Activated naive CD8-positive, alpha-beta T cell treated with anti-CD3 and anti-CD28 coated beads, Interleukin-2, amount 10 ng/mL, durations not matched to agents 7 days and 5 days (primary cell): ENCODE results near the gene IRS2. TPM values are rescaled to one million over a fixed set of nuclear protein-coding genes. Genes with fewer than 3 reads are reported as not detected.

Experiments
- ATAC-seq: fragments of 150-1000 bp; cut with Tn5 transposase; one replicate; pipeline ENCODE4 v1.10.0; 2021; ENCODE audit warnings: low read depth, moderate library complexity
- POLR2A ChIA-PET: fragments of 350-600 bp; sonication (Branson Sonifier 250); formaldehyde crosslinking; loops from one replicate; lab custom pipeline; 2021; ENCODE audit warnings: antibody characterized with exemption; lab: Charles Lee
- DNase-seq: peaks from one replicate; pipeline ENCODE4 v3.0.0; 2021
- H3K27ac Mint-ChIP-seq: one replicate; pipeline ENCODE4 v1.8.0; 2022; ENCODE audit warnings: mild to moderate bottlenecking, mixed read lengths
- H3K27me3 Mint-ChIP-seq: one replicate; pipeline ENCODE4 v1.8.0; 2022; ENCODE audit warnings: mild to moderate bottlenecking, moderate library complexity, mixed read lengths
- H3K36me3 Mint-ChIP-seq: one replicate; pipeline ENCODE4 v1.8.0; 2021; ENCODE audit warnings: mild to moderate bottlenecking, mixed read lengths
- H3K4me1 Mint-ChIP-seq: one replicate; pipeline ENCODE4 v1.8.0; 2021; ENCODE audit warnings: mixed read lengths
- H3K4me3 Mint-ChIP-seq: one replicate; pipeline ENCODE4 v1.8.0; 2022; ENCODE audit warnings: mild to moderate bottlenecking, moderate library complexity, mixed read lengths
- H3K9me3 Mint-ChIP-seq: one replicate; pipeline ENCODE4 v1.8.0; 2021; ENCODE audit warnings: mixed read lengths
- total RNA-seq, 2 experiments: library from RNA; stranded (reverse); gene quantifications; one replicate each; pipeline ENCODE4 v1.2.3, GENCODE V29; 2021

IRS2 gene
- total RNA-seq, 2 experiments from 2014 or later = 5.3 to 5.5 TPM

DNA sequence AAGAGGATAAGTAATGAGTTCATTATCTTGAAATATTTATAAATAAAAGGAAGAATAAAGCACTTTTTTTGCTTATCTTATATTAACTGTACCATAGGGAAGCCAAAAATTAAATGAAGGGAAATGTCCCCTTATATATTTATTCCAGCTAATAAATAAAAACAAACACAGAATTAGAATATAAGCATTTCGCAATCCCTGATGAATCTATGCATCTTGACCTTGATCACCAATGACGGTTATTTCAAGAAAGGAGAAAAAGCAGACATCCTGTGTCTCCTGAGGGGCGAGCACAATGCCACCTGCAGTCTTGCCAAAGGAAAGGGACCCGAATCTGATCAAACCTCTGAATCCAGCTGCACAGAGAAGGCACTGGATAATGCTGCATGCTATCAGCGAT is 29.3 kb upstream of the IRS2 start:
- Mint-ChIP-seq H3K27me3 (peaks cover 5% of the 10 kb centered on the region), H3K36me3 (no peaks in the 10 kb centered on the region), H3K27ac (no peak overlapping the region), H3K4me1 (no peaks in the 10 kb centered on the region), H3K4me3 (no peak overlapping the region), H3K9me3 (no peaks in the 10 kb centered on the region)
- POLR2A ChIA-PET = no interaction called here
- ATAC-seq (no peak), DNase-seq (no peak)

DNA sequence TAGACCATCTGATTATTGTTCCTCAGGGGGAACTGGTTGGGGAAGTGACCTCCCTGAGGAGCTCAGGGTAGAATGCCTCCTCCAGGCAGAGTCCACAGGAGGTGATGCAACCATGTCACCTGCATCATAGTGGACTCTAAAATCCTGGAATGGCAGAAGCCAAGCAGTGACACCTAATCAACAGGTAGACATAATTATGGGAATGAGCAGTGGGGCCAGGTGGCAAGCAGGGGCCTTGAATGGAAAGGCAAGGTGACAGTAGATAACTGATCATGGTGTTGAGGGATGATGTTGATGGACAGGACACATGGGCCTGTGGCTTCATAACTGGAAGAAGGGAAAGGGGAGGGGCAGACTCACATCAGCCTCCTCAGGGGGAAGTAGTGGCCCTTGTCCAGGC is 27.3 kb upstream of the IRS2 start:
- Mint-ChIP-seq H3K27me3 (peaks cover 3% of the 10 kb centered on the region), H3K9me3 (no peaks in the 10 kb centered on the region), H3K4me3 (no peak overlapping the region), H3K27ac (no peak overlapping the region), H3K36me3 (no peaks in the 10 kb centered on the region), H3K4me1 (no peaks in the 10 kb centered on the region)
- ATAC-seq (no peak), DNase-seq (no peak)
- POLR2A ChIA-PET = no interaction called here

DNA sequence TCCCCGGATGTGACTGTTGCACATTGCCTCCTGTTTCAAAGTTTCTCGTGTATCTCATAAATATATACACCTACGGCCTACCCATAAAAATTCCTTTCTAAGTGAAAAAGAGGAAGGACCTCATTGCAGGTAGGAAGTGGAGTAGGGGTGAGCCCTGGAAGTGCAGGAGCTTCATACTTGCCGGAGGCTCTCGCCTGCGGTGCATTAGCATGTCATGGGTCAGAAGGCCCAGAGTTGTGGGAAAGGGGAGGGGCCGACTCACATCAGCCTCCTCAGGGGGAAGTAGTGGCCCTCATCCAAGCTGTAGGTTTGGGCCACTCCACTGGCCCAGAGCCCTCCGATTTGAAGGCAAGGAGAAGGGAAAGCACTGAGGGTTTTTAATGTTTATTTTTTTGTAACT is 26.0 kb upstream of the IRS2 start:
- ATAC-seq = no peak
- H3K36me3 Mint-ChIP-seq = no peaks in the 10 kb centered on the region
- H3K9me3 Mint-ChIP-seq = no peaks in the 10 kb centered on the region
- H3K27me3 Mint-ChIP-seq = no peaks in the 10 kb centered on the region
- DNase-seq = no peak
- H3K27ac Mint-ChIP-seq = no peak overlapping the region
- POLR2A ChIA-PET = no interaction called here
- no peaks in the 10 kb centered on the region for H3K4me1 Mint-ChIP-seq
- no peak overlapping the region for H3K4me3 Mint-ChIP-seq

DNA sequence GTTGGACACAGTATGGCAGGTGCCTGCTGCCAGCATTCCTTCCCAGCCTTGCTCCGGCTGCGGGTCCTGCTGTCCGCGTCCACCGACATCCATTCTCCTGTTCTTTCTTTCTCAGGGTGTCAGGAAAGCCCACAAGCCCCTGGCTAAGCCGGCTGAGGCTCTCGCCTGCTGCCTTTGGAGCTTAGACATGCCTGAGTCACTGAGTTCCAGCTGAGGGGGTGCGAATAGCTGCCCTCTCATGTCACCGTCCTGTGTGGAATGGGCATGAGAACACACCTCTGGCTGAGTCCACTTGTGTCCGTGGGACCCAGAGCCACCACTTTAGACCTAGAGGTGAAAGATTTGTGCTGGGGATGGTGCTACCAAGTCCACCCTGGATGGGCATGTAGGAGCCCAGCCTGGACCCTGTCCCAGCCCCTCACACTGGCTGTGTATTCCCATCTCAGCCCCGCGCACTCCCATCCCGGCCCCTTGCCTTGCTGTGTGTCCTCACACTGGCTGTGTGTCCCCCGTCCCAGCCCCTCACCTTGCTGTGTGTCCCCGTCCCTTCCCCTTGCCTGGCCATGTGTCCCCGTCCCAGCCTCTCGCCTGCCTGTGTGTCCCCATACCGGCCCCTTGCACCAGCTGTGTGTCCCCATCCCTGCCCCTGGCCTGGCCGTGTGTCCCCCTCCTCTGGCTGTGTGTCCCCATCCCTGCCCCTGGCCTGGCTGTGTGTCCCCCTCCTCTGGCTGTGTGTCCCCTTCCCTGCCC is 24.6 kb upstream of the IRS2 start:
- H3K4me1 Mint-ChIP-seq = no peaks in the 10 kb centered on the region
- ATAC-seq = no peak
- POLR2A ChIA-PET = no interaction called here
- no peak for DNase-seq
- H3K27ac Mint-ChIP-seq = no peak overlapping the region
- H3K27me3 Mint-ChIP-seq = no peaks in the 10 kb centered on the region
- H3K9me3 Mint-ChIP-seq = no peaks in the 10 kb centered on the region
- no peaks in the 10 kb centered on the region for H3K36me3 Mint-ChIP-seq
- H3K4me3 Mint-ChIP-seq = no peak overlapping the region

DNA sequence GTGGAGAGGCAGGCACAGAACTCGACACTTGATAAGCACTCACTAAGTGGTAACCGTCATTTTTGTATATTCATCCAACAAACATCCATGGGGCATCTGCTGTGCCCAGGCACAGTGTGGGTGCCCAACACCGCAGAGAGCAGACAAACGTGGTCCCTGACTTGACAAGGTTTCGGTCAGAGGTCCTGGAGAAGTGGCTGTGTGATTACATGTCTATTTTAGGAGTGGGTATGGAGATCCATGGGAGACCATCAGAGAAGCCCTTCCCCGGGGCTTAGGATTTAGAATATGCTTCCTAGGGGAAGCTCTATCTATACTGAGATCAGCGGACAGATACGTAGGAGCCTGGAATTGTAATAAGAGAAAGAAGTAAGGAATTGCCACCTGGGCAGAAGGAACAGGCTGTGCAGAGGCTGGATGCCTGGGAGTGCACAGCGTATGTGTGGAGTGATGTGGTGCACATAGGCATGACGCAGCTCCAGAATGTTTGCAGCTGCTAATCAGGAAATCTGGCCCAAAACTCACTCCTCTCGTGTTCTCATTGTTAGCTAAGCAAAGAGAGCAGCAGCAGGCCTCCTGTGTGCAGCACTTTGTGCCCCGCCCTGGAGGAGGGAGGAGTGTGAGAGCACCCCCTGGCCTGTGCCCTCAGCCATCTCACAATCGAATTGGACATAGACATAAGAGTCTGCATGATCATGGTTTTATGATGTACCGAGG is 23.0 kb upstream of the IRS2 start:
- Mint-ChIP-seq H3K36me3 (no peaks in the 10 kb centered on the region), H3K4me1 (no peaks in the 10 kb centered on the region), H3K27ac (no peak overlapping the region), H3K27me3 (peaks cover 6% of the 10 kb centered on the region), H3K9me3 (no peaks in the 10 kb centered on the region), H3K4me3 (no peak overlapping the region)
- DNase-seq (no peak), ATAC-seq (no peak)
- POLR2A ChIA-PET = no interaction called here

DNA sequence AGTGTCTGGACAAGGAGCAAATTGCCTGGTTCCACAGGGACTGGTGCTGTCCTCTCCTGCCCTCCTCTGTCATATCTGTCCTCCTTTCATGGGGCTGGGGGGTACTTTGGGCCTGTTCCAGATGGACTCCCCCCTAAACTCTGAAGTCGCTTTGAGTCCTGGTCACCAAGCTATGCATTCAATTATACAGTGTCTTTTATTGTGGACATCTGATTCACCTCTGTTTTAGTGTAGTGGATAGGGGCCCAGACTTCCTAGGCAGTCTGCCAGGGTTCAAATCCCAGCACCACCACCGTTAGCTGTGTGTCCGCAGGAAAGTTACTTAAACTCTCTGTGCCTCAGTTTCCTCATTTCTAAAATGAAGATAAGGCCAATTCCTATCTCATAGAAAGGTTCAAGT is 21.0 kb upstream of the IRS2 start:
- Mint-ChIP-seq H3K4me3 (no peak overlapping the region), H3K4me1 (no peaks in the 10 kb centered on the region), H3K9me3 (no peaks in the 10 kb centered on the region), H3K27me3 (peaks cover 11% of the 10 kb centered on the region), H3K27ac (no peak overlapping the region), H3K36me3 (no peaks in the 10 kb centered on the region)
- DNase-seq = no peak
- ATAC-seq = no peak
- POLR2A ChIA-PET = no interaction called here

DNA sequence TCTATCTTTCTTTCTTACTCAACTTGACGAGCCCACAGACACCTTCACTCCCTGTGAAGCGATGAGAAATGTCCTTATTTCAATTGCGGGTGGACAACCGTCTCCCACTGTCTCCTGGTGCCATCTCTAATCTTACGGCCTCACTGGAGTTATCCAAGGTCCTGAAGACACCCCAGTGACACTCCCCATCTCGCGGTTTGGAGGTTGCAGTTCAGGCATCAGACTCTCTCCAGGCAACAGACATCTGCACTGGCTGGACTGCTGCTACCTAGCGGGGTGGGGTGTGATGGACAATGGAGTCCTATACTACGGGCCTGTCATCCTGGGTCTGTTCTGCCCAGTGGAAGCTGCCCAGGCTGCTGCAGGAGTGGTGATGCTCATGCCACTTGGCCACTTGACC is 18.3 kb upstream of the IRS2 start:
- Mint-ChIP-seq H3K9me3 (no peaks in the 10 kb centered on the region), H3K4me3 (no peak overlapping the region), H3K36me3 (no peaks in the 10 kb centered on the region), H3K4me1 (no peaks in the 10 kb centered on the region), H3K27me3 (peaks cover 18% of the 10 kb centered on the region), H3K27ac (no peak overlapping the region)
- no peak for DNase-seq
- no peak for ATAC-seq
- POLR2A ChIA-PET = no interaction called here

DNA sequence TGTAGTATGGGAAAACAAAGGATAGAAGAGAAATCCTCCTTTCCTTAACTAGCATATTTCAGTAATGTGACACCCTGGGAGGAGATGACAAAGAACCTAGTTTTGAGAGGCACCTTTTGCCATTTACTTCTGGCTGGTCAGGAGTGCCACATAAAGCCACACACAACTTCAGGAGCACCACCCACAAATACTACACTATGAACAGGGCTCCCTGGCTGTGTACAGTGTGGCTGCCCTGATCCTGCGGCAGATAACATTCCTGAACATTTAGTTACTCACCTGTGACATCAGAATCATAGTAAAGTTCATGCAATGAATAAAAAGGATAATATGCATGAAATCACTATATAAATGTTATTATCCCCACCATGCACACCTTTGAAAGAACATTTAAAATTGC is 17.4 kb upstream of the IRS2 start:
- POLR2A ChIA-PET = no interaction called here
- no peaks in the 10 kb centered on the region for H3K36me3 Mint-ChIP-seq
- ATAC-seq = no peak
- peaks cover 18% of the 10 kb centered on the region for H3K27me3 Mint-ChIP-seq
- no peak for DNase-seq
- H3K4me1 Mint-ChIP-seq = no peaks in the 10 kb centered on the region
- H3K9me3 Mint-ChIP-seq = no peaks in the 10 kb centered on the region
- no peak overlapping the region for H3K4me3 Mint-ChIP-seq
- no peak overlapping the region for H3K27ac Mint-ChIP-seq

DNA sequence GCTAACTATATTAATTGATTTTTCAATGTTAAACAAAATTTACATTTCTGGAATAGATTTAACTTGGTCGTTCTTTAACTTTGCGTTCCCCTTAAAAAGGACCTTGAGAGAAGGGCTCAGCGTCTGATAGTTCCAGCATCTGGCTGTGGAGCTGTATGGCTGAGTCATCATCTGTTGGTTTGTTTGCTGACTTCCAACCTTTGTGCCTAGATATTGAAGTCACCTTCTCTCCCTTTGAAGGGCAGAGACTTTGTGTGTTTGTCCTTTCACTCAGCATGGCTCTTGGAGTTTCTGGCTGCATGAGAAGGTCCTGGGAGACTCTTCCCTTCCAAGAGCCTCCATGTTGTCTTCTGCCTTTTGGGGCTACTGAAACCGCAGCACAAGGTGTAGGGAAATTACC is 16.6 kb upstream of the IRS2 start:
- DNase-seq (no peak), ATAC-seq (no peak)
- POLR2A ChIA-PET = no interaction called here
- no peaks in the 10 kb centered on the region for H3K4me1 Mint-ChIP-seq
- no peak overlapping the region for H3K4me3 Mint-ChIP-seq
- H3K36me3 Mint-ChIP-seq = no peaks in the 10 kb centered on the region
- H3K9me3 Mint-ChIP-seq = no peaks in the 10 kb centered on the region
- H3K27ac Mint-ChIP-seq = no peak overlapping the region
- peaks cover 18% of the 10 kb centered on the region for H3K27me3 Mint-ChIP-seq

DNA sequence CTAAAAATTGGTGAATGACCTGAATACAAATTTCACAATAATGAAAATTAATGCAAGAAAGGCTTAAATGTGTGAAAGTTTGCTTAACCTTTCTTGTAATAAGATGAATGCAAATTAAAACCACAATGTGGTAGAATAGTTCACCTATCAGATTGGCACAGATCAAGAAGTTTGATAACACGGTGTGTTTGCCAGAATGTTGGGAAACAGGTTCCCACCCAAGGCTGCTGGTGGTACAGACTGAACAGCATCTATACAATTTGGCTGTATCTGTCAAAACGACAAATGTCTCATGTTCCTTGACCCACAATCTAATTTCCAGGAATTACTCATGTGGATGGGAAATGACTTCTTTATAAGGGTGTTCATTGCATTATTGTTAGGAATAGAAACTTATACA is 8.6 kb upstream of the IRS2 start:
- H3K4me1 Mint-ChIP-seq = peaks cover 3% of the 10 kb centered on the region
- H3K4me3 Mint-ChIP-seq = no peak overlapping the region
- H3K9me3 Mint-ChIP-seq = no peaks in the 10 kb centered on the region
- H3K27ac Mint-ChIP-seq = no peak overlapping the region
- peaks cover 25% of the 10 kb centered on the region for H3K27me3 Mint-ChIP-seq
- DNase-seq (no peak), ATAC-seq (no peak)
- H3K36me3 Mint-ChIP-seq = no peaks in the 10 kb centered on the region
- POLR2A ChIA-PET = no interaction called here

DNA sequence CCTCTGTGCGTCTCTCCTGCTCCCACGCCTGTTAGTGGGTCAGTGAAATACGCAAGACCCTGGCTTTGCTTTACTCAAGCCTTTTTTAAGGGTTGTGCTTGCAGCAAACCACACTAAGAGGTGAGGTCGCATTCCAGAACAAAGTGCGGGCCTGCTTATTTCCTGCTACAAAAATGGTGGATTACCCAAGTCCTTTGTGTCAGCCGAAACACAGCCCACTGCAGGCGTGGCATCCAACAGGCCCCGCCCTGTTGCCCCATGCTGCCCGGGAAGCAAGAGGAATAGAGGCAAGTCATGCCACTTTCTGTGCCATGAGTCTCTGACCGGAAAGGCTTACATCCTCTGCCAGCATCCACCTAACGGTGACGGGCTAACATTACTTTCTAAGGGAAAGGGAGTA is 7.7 kb upstream of the IRS2 start:
- no peak for ATAC-seq
- POLR2A ChIA-PET = no interaction called here

DNA sequence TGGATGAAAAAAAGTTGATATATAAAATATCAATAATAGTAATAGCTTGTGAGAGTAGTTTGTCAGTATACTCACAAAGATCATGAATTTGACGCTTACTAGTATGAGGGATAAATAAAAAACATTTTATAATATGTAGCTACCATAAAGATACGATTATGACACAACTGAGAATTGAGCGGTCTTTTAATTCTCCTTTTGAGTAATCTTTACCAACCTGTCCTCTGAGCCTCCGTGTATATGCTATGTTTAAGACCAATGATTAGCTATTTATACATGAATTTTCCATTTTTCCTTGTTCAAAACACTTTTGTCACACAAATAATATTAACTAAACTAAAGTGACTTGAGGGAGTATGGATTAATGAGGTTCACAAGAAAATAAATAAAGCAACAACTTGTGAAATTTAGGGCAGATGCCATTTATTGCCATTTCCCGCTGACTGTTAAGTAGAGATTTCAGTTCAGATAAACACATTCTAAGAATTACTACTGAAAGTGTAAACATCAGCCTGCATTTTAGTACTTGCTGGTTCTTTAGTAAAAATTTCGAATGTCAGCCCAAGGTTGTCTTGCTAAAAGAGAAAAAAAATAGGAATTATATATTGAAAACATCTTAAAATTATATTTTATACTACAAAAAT is 6.2 kb upstream of the IRS2 start:
- peaks cover 6% of the 10 kb centered on the region for H3K4me1 Mint-ChIP-seq
- H3K4me3 Mint-ChIP-seq = no peak overlapping the region
- no peaks in the 10 kb centered on the region for H3K9me3 Mint-ChIP-seq
- ATAC-seq = no peak
- no peak overlapping the region for H3K27ac Mint-ChIP-seq
- no peaks in the 10 kb centered on the region for H3K36me3 Mint-ChIP-seq
- POLR2A ChIA-PET = no interaction called here
- DNase-seq = no peak
- peaks cover 45% of the 10 kb centered on the region for H3K27me3 Mint-ChIP-seq

More for the DNA sequence above, 7.7 kb upstream of the IRS2 start:
- Mint-ChIP-seq H3K4me3 (no peak overlapping the region), H3K27ac (no peak overlapping the region), H3K4me1 (peaks cover 3% of the 10 kb centered on the region), H3K27me3 (peaks cover 32% of the 10 kb centered on the region), H3K36me3 (no peaks in the 10 kb centered on the region), H3K9me3 (no peaks in the 10 kb centered on the region)
- DNase-seq = no peak

DNA sequence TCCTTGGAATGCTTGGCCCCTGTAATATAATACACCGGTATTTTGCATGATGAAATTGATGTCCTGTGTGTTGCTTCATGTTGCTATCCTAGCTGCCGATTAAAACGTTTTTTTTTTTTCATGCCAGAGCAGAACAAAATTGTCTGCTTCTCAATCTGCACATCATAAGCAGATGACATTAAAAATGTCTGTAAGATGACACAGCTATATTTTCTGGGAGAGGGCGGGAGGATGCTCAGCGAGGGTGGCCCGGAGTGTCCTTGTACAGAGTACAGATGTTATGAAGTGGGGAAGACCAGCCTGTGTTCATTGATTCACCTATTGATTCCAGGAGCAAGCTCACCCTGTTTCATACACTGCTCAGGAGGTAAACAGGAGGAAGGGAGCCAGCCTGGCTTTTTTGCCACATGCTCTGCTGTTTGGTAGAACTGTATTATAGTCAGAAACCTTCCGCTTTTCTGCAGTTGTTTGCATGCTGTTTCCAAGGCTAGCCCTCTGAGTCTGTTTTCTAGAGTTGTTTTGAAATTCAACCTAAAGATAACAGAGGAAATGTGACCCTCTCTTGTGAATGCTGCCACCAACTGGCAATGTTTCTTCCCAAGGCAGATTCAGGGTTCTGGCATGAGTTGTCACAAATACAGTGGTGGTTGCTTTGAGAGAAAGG is 4.7 kb upstream of the IRS2 start:
- no peak overlapping the region for H3K4me3 Mint-ChIP-seq
- no peaks in the 10 kb centered on the region for H3K9me3 Mint-ChIP-seq
- no peak for DNase-seq

More for the DNA sequence above, 4.7 kb upstream of the IRS2 start:
- no peaks in the 10 kb centered on the region for H3K36me3 Mint-ChIP-seq
- H3K27ac Mint-ChIP-seq = no peak overlapping the region
- peaks cover 43% of the 10 kb centered on the region for H3K27me3 Mint-ChIP-seq
- no peak for ATAC-seq
- H3K4me1 Mint-ChIP-seq = peaks cover 6% of the 10 kb centered on the region
- POLR2A ChIA-PET = no interaction called here
